ENCODE results near the gene PRR13. TPM values are rescaled to one million over a fixed set of nuclear protein-coding genes. Genes with fewer than 3 reads are reported as not detected.
A peak's percentile ranks its signal among the peaks of the same experiment; 100 is the strongest.

The PRR13 gene
- total and polyA plus RNA-seq, 9 of the 15 experiments (the other 6 are each of a cell fraction or from before 2014, with no cell fraction given), result 117 to 835 (median 285) TPM

- no peak for TF ChIP-seq E2F1 (CRISPR knock-in tag; IDR thresholded peaks at IDR 0.05)
- no peak for TF ChIP-seq SIRT6 (IDR thresholded peaks at IDR 0.05; ENCODE audit: low read depth, low read length)
- peak; percentile 35; the same call in 1 of the 2 replicates for TF ChIP-seq SMAD4 (CRISPR knock-in tag; conservative IDR thresholded peaks at IDR 0.05)
- peak; percentile 98 for TF ChIP-seq POLR2G (IDR thresholded peaks at IDR 0.05; ENCODE audit: low read depth, low read length)
- TF ChIP-seq DNMT1 (IDR thresholded peaks at IDR 0.05), result no peak
- no peak; the same call in 1 of the 2 replicates for TF ChIP-seq BCOR (IDR thresholded peaks at IDR 0.05)
- TF ChIP-seq U2AF2 (optimal IDR thresholded peaks at IDR 0.05; ENCODE audit: low read depth, low read length), result no peak
- peak; percentile 43 to 76 for TF ChIP-seq E2F6 (IDR thresholded peaks at IDR 0.05; ENCODE audit: borderline replicate concordance in 1 of 2, extremely low read depth in 1 of 2, insufficient read depth in 1 of 2, insufficient read length in 1 of 2, low read depth in 1 of 2, low read length in 1 of 2, poor library complexity in 1 of 2, severe bottlenecking in 1 of 2)
- no peak for TF ChIP-seq SRSF9 (IDR thresholded peaks at IDR 0.05; ENCODE audit: borderline replicate concordance, low read depth, low read length)
- TF ChIP-seq ZBTB7A (IDR thresholded peaks at IDR 0.05; ENCODE audit: borderline replicate concordance, control insufficient read depth, low read depth, low read length), result peak; percentile 80
- no peak for TF ChIP-seq TAF7 (tag; IDR thresholded peaks at IDR 0.05)
- peak; percentile 84 for TF ChIP-seq U2AF1 (optimal IDR thresholded peaks at IDR 0.05; ENCODE audit: low read depth, low read length)
- no peak for TF ChIP-seq DIDO1 (tag; IDR thresholded peaks at IDR 0.05; ENCODE audit: low read depth)
- no peak for TF ChIP-seq TCF15 (CRISPR knock-in tag; IDR thresholded peaks at IDR 0.05)
- no peak for TF ChIP-seq ZHX1 (conservative IDR thresholded peaks at IDR 0.05; ENCODE audit: low read length)
- TF ChIP-seq GTF2E2 (tag; IDR thresholded peaks at IDR 0.05), result peak; percentile 75; the same call in 1 of the 2 replicates
- no peak for TF ChIP-seq ETV5 (CRISPR knock-in tag; IDR thresholded peaks at IDR 0.05; ENCODE audit: low read depth)
- no peak for TF ChIP-seq ZNF830 (CRISPR knock-in tag; IDR thresholded peaks at IDR 0.05)
- no peak for TF ChIP-seq CREB3 (tag; conservative IDR thresholded peaks at IDR 0.05; ENCODE audit: low read depth)
These were observed 10.9 kb downstream of the PRR13 start (continued) for GRCh38 chr12:53452159-53453077.

Data from K562 (cell line).